Measurements from ENCODE around the gene STX12. TPM values are rescaled to one million over a fixed set of nuclear protein-coding genes. Genes with fewer than 3 reads are reported as not detected.
"Not testable (repeated sequence)": the region's sequence is repeated elsewhere in the genome, so short reads cannot be mapped to it uniquely, and the experiment has no call there.

Gene STX12
- polyA plus RNA-seq, 1 of the 3 experiments (the other 2 are of a cell fraction) = 12.9 TPM

- H3K36me3 ChIP-seq (replicated peaks in 1 of 2; ENCODE audit: control insufficient read depth in 1 of 2, insufficient read depth in 2 of 2, low read length in 1 of 2); H3K9ac ChIP-seq; H3K27ac ChIP-seq (ENCODE audit: low read depth in 2 of 2, low read length in 1 of 2); H3K79me2 ChIP-seq (ENCODE audit: insufficient read depth); H3K9me3 ChIP-seq; H3F3A ChIP-seq (replicated peaks; ENCODE audit: insufficient read depth); H3K4me1 ChIP-seq (ENCODE audit: control insufficient read depth in 1 of 2, insufficient read depth in 2 of 2, low read depth in 1 of 2, low read length in 1 of 2); H2AFZ ChIP-seq (ENCODE audit: low read depth); H3K4me3 ChIP-seq (ENCODE audit: low read depth in 2 of 2, low read length in 1 of 2); H3K27me3 ChIP-seq (ENCODE audit: insufficient read depth); H3K9me2 ChIP-seq; DNase-seq; H4K20me1 ChIP-seq (ENCODE audit: insufficient read depth); H3K4me2 ChIP-seq; POLR2A ChIA-PET: not testable (repeated sequence)
- 70% methylated on average over 10 of the region's 11 CpGs for WGBS (ENCODE audit: low lambda C conversion rate)
- CTCF ChIA-PET = interaction anchor here (0.5 to 3.1 kb wide), 58 partner anchors 9 to 963 kb away, joined by 3 to 40 read pairs (median 3); partner anchors contain the start of genes EYA3 and IFI6
These were observed 84.5 kb downstream of the STX12 start for GRCh38 chr1:27857552-27857951.

DNA sequence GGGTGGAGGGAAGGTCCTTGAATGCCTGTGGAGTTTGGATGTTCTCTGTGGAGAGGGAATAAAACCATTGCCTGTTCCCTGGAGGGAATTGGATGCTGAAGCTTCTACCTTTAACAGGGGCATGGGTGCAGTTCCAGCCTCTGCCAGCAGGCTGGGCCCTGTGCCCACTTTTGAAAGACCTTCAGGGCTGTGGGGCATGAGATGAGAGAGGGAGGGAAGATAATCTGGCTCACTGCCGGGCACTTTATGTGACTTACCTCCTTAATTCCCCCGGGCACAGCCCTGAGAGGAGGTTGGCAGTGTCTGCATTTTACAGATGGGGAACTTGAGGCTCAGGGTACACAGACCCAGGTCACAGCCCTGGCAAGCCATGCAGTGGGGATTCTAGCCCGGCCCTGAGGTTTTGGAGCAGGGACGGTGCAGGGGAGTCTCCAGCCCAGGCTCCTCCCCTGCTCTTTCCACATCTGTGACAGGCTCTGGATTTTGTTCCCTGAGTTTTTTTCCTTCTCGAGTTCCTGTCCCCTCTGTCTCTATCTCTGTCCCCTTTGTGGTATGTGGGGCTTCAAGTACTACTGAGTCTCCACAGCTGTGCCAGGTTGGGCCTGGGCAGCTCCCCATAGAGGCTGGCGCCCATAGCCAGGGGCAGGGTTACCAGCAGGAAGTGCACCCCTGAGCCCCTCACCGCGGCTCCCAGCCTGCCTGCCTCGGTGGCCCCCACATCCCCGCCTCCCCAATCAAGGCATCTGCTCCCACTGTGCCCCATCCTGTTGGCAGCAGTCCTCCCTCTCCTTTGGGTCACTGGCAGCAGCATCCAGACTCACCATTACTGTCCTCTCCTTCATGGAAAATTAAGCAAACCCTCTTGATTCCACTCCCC is 85.3 kb downstream of the STX12 start:
- H2AFZ ChIP-seq (ENCODE audit: low read depth) = no peak overlapping the region
- no peaks in the 10 kb centered on the region for H3K27me3 ChIP-seq (ENCODE audit: insufficient read depth)
- H3K79me2 ChIP-seq (ENCODE audit: insufficient read depth) = no peaks in the 10 kb centered on the region
- no peak overlapping the region for H3K27ac ChIP-seq (ENCODE audit: low read depth in 2 of 2, low read length in 1 of 2)
- peak; percentile 89 for DNase-seq
- POLR2A ChIA-PET = no interaction called here
- no peak overlapping the region for H3K4me2 ChIP-seq
- no peaks in the 10 kb centered on the region for H3K9me3 ChIP-seq
- no peaks in the 10 kb centered on the region for H3K9me2 ChIP-seq
- H3F3A ChIP-seq (replicated peaks; ENCODE audit: insufficient read depth) = peaks cover 8% of the 10 kb centered on the region
- CTCF ChIA-PET = interaction anchor here (0.5 to 3.1 kb wide), 61 partner anchors 8 to 742 kb away, joined by 3 to 40 read pairs (median 4); partner anchors contain the start of genes EYA3 and IFI6
- H3K4me3 ChIP-seq (ENCODE audit: low read depth in 2 of 2, low read length in 1 of 2) = peak overlapping the region in 1 of 2 experiments; percentile 33; a peak in 1 of 4 replicates
- H3K9ac ChIP-seq = no peak overlapping the region
- H3K4me1 ChIP-seq (ENCODE audit: control insufficient read depth in 1 of 2, insufficient read depth in 2 of 2, low read depth in 1 of 2, low read length in 1 of 2) = peaks cover 6% of the 10 kb centered on the region in 2 experiments; a peak in 3 of 4 replicates
- H3K36me3 ChIP-seq (replicated peaks in 1 of 2; ENCODE audit: control insufficient read depth in 1 of 2, insufficient read depth in 2 of 2, low read length in 1 of 2) = no peaks in the 10 kb centered on the region
- no peaks in the 10 kb centered on the region for H4K20me1 ChIP-seq (ENCODE audit: insufficient read depth)
- WGBS (ENCODE audit: low lambda C conversion rate) = 49% methylated on average over 10 of the region's 10 CpGs
- TF ChIP-seq TCF12 (IDR thresholded peaks at IDR 0.05) = no peak
- TF ChIP-seq PBX3 (IDR thresholded peaks at IDR 0.05) = no peak
- TF ChIP-seq SMC3 (IDR thresholded peaks at IDR 0.05; ENCODE audit: low read depth, low read length) = peak; percentile 88
- TF ChIP-seq, protein P1, sequence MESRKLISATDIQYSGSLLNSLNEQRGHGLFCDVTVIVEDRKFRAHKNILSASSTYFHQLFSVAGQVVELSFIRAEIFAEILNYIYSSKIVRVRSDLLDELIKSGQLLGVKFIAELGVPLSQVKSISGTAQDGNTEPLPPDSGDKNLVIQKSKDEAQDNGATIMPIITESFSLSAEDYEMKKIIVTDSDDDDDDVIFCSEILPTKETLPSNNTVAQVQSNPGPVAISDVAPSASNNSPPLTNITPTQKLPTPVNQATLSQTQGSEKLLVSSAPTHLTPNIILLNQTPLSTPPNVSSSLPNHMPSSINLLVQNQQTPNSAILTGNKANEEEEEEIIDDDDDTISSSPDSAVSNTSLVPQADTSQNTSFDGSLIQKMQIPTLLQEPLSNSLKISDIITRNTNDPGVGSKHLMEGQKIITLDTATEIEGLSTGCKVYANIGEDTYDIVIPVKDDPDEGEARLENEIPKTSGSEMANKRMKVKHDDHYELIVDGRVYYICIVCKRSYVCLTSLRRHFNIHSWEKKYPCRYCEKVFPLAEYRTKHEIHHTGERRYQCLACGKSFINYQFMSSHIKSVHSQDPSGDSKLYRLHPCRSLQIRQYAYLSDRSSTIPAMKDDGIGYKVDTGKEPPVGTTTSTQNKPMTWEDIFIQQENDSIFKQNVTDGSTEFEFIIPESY (IDR thresholded peaks at IDR 0.05; ENCODE audit: borderline replicate concordance, low read depth) = no peak
- TF ChIP-seq, protein P2, sequence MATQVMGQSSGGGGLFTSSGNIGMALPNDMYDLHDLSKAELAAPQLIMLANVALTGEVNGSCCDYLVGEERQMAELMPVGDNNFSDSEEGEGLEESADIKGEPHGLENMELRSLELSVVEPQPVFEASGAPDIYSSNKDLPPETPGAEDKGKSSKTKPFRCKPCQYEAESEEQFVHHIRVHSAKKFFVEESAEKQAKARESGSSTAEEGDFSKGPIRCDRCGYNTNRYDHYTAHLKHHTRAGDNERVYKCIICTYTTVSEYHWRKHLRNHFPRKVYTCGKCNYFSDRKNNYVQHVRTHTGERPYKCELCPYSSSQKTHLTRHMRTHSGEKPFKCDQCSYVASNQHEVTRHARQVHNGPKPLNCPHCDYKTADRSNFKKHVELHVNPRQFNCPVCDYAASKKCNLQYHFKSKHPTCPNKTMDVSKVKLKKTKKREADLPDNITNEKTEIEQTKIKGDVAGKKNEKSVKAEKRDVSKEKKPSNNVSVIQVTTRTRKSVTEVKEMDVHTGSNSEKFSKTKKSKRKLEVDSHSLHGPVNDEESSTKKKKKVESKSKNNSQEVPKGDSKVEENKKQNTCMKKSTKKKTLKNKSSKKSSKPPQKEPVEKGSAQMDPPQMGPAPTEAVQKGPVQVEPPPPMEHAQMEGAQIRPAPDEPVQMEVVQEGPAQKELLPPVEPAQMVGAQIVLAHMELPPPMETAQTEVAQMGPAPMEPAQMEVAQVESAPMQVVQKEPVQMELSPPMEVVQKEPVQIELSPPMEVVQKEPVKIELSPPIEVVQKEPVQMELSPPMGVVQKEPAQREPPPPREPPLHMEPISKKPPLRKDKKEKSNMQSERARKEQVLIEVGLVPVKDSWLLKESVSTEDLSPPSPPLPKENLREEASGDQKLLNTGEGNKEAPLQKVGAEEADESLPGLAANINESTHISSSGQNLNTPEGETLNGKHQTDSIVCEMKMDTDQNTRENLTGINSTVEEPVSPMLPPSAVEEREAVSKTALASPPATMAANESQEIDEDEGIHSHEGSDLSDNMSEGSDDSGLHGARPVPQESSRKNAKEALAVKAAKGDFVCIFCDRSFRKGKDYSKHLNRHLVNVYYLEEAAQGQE (IDR thresholded peaks at IDR 0.05; ENCODE audit: low read depth, low read length) = no peak
- TF ChIP-seq RXRA (IDR thresholded peaks at IDR 0.05; ENCODE audit: borderline replicate concordance, low read depth) = no peak
- TF ChIP-seq EP300 (IDR thresholded peaks at IDR 0.05; ENCODE audit: borderline replicate concordance in 1 of 2, low read depth in 1 of 2, low read length in 1 of 2) = no peak
- no peak for TF ChIP-seq POLR2AphosphoS5 (IDR thresholded peaks at IDR 0.05; ENCODE audit: low read depth, low read length)
- TF ChIP-seq, protein P3, sequence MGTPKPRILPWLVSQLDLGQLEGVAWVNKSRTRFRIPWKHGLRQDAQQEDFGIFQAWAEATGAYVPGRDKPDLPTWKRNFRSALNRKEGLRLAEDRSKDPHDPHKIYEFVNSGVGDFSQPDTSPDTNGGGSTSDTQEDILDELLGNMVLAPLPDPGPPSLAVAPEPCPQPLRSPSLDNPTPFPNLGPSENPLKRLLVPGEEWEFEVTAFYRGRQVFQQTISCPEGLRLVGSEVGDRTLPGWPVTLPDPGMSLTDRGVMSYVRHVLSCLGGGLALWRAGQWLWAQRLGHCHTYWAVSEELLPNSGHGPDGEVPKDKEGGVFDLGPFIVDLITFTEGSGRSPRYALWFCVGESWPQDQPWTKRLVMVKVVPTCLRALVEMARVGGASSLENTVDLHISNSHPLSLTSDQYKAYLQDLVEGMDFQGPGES (IDR thresholded peaks at IDR 0.05; ENCODE audit: low read depth, low read length) = no peak
- no peak for TF ChIP-seq GATA2 (CRISPR knock-in tag; IDR thresholded peaks at IDR 0.05)
- TF ChIP-seq YY1 (IDR thresholded peaks at IDR 0.05; ENCODE audit: low read depth) = no peak
- no peak for TF ChIP-seq FOXJ3 (CRISPR knock-in tag; IDR thresholded peaks at IDR 0.05)
- TF ChIP-seq NRF1 (IDR thresholded peaks at IDR 0.05; ENCODE audit: low read depth, low read length) = no peak
- TF ChIP-seq JUND (IDR thresholded peaks at IDR 0.05) = no peak
- TF ChIP-seq TEAD4 (IDR thresholded peaks at IDR 0.05; ENCODE audit: borderline replicate concordance, insufficient read depth) = no peak
- TF ChIP-seq MXI1 (IDR thresholded peaks at IDR 0.05; ENCODE audit: low read depth, low read length) = peak; percentile 51; the same call in 1 of the 2 replicates
- TF ChIP-seq RCOR1 (IDR thresholded peaks at IDR 0.05; ENCODE audit: low read length) = 0 out of 2 replicates have a peak, but pooled peaks have one; percentile 30

Measured in SK-N-SH (cell line).